ENCODE results near the gene WDFY2.

The WDFY2 gene

GRCh38 chr13:51784097-51784496 is 199.8 kb downstream of the WDFY2 start:
- TF ChIP-seq GATA3 (IDR thresholded peaks at IDR 0.05; ENCODE audit: low read depth, low read length) = no peak
- TF ChIP-seq GATA2 (IDR thresholded peaks at IDR 0.05; ENCODE audit: low read depth, low read length) = no peak

- TF ChIP-seq GATA3 (IDR thresholded peaks at IDR 0.05; ENCODE audit: low read depth, low read length) (peak; percentile 95), GATA2 (IDR thresholded peaks at IDR 0.05; ENCODE audit: low read depth, low read length) (peak; percentile 99)
Observed at GRCh38 chr13:51785712-51786424, 201.6 kb downstream of the WDFY2 start.

- TF ChIP-seq GATA2 (IDR thresholded peaks at IDR 0.05; ENCODE audit: low read depth, low read length) = no peak
- TF ChIP-seq GATA3 (IDR thresholded peaks at IDR 0.05; ENCODE audit: low read depth, low read length) = no peak; the same call in 1 of the 2 replicates
Observed at GRCh38 chr13:51786425-51787265, 202.4 kb downstream of the WDFY2 start.

- TF ChIP-seq GATA3 (IDR thresholded peaks at IDR 0.05; ENCODE audit: low read depth, low read length) (no peak), GATA2 (IDR thresholded peaks at IDR 0.05; ENCODE audit: low read depth, low read length) (no peak)
Observed at GRCh38 chr13:51793570-51794271, 209.5 kb downstream of the WDFY2 start.

- no peak for TF ChIP-seq GATA2 (IDR thresholded peaks at IDR 0.05; ENCODE audit: low read depth, low read length)
- TF ChIP-seq GATA3 (IDR thresholded peaks at IDR 0.05; ENCODE audit: low read depth, low read length) = no peak
Observed at GRCh38 chr13:51794964-51795363, 210.7 kb downstream of the WDFY2 start.

- no peak for TF ChIP-seq GATA2 (IDR thresholded peaks at IDR 0.05; ENCODE audit: low read depth, low read length)
- TF ChIP-seq GATA3 (IDR thresholded peaks at IDR 0.05; ENCODE audit: low read depth, low read length) = no peak
Observed at GRCh38 chr13:51795419-51795818, 211.2 kb downstream of the WDFY2 start.

GRCh38 chr13:51796546-51796945 is 212.3 kb downstream of the WDFY2 start:
- no peak for TF ChIP-seq GATA2 (IDR thresholded peaks at IDR 0.05; ENCODE audit: low read depth, low read length)
- no peak for TF ChIP-seq GATA3 (IDR thresholded peaks at IDR 0.05; ENCODE audit: low read depth, low read length)

GRCh38 chr13:51797664-51798488 is 213.6 kb downstream of the WDFY2 start:
- TF ChIP-seq GATA3 (IDR thresholded peaks at IDR 0.05; ENCODE audit: low read depth, low read length) (no peak), GATA2 (IDR thresholded peaks at IDR 0.05; ENCODE audit: low read depth, low read length) (no peak)

GRCh38 chr13:51799261-51799660 is 215.0 kb downstream of the WDFY2 start:
- TF ChIP-seq GATA2 (IDR thresholded peaks at IDR 0.05; ENCODE audit: low read depth, low read length) = no peak
- TF ChIP-seq GATA3 (IDR thresholded peaks at IDR 0.05; ENCODE audit: low read depth, low read length) = no peak

GRCh38 chr13:51800486-51800885 is 216.2 kb downstream of the WDFY2 start:
- TF ChIP-seq GATA3 (IDR thresholded peaks at IDR 0.05; ENCODE audit: low read depth, low read length) (no peak), GATA2 (IDR thresholded peaks at IDR 0.05; ENCODE audit: low read depth, low read length) (no peak)

- TF ChIP-seq GATA2 (IDR thresholded peaks at IDR 0.05; ENCODE audit: low read depth, low read length) = no peak
- TF ChIP-seq GATA3 (IDR thresholded peaks at IDR 0.05; ENCODE audit: low read depth, low read length) = no peak
Observed at GRCh38 chr13:51801631-51802099, 217.4 kb downstream of the WDFY2 start.

GRCh38 chr13:51802631-51803418 is 218.6 kb downstream of the WDFY2 start:
- TF ChIP-seq GATA3 (IDR thresholded peaks at IDR 0.05; ENCODE audit: low read depth, low read length) = no peak
- no peak for TF ChIP-seq GATA2 (IDR thresholded peaks at IDR 0.05; ENCODE audit: low read depth, low read length)

Data from SH-SY5Y (cell line).